ENCODE results near the gene SORBS1. TPM values are rescaled to one million over a fixed set of nuclear protein-coding genes. Genes with fewer than 3 reads are reported as not detected.

Gene SORBS1
- total RNA-seq, 1 donor from 2014 or later: 896 TPM

DNA sequence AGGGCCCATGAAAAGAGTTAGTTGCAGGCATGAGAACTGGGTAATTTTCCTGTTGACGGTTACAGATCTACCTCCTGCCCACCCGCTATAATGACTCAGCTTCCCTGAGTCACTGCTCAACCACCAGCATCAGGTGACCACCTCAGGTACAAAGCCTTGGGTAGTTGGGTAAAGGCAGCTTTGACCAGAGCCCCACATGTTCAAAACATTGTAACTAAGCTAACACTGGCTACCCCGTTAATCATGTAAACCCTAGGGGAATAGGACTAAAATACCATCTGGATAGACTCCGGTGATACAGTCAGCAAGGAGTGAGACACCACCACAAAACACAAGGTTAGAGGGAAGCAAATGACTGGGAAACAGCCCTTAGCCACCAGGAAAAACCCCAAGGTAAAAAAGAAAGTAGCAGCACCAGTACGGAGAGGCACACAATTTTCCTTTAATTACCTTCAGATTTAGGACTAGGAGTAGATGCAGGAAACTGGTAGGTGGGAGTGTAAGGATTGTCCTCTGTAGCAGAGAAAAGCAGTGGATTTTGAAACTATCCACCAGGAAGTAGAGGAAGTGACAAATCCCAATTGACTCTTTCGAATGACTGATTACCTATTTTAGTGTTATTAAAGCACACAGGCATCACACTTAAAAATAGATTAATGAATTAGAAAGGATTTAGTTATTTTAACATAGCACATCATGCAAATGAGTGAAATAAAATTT, 166.8 kb downstream of the SORBS1 start:
- Histone ChIP-seq H3K36me3 (peaks cover 98% of the 10 kb centered on the region), H3K27ac (replicated peaks) (peak overlapping the region; percentile 97), H3K4me3 (no peak overlapping the region), H3K27me3 (ENCODE audit: low read depth) (no peaks in the 10 kb centered on the region), H3K4me1 (peaks cover 99% of the 10 kb centered on the region), H3K9me3 (replicated peaks) (no peaks in the 10 kb centered on the region)
- TF ChIP-seq CTCF (IDR thresholded peaks at IDR 0.05; ENCODE audit: borderline replicate concordance): no peak
- no peak for DNase-seq
- intact Hi-C loops (cut with micrococcal nuclease): no loop called here

DNA sequence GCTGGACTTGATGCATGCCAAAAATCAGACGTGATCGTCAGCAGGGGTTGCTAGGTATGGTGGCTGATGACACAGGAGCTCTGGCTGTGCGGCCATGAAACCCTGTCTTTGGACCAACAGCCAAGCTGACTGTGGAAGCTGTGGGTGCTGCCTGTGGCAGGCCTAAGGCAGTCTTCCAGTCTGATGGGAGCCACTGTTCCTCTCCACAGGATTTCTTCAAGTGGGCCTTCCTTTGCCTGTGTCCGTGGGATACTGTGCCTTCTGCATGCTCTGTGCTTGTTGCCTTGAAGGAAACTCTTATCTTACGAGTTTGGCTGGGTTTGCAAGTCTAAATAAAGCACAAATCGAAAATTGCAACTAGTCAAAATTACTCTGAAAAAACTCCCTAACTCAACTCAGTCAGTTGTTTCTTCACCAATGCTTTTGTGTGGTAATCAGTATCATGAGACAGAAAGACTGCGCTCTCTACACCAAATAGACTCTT, 168.4 kb downstream of the SORBS1 start:
- Histone ChIP-seq H3K4me3 (no peak overlapping the region), H3K27ac (replicated peaks) (peak overlapping the region; percentile 97), H3K36me3 (peaks cover 83% of the 10 kb centered on the region), H3K27me3 (ENCODE audit: low read depth) (no peaks in the 10 kb centered on the region), H3K9me3 (replicated peaks) (no peaks in the 10 kb centered on the region), H3K4me1 (peaks cover 99% of the 10 kb centered on the region)
- no peak for DNase-seq
- intact Hi-C loops (cut with micrococcal nuclease): no loop called here
- TF ChIP-seq CTCF (IDR thresholded peaks at IDR 0.05; ENCODE audit: borderline replicate concordance): no peak

DNA sequence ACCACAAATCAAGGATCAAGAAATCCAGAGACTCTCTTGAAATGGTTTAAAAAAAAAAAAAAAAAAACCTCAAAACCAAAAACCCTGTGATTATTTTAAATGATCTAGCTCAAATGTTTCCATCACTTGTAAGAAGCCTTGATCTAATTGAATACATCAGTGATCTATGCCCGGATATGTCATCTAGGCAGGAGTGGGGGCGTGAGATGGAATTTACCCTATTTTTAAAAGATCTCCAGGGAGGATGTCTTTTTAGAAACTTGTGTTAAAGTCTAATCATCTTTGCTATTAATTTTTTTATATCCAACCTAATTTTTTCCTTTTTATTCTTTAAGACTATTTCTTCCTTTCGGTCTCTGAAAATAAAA, 169.0 kb downstream of the SORBS1 start:
- intact Hi-C loops (cut with micrococcal nuclease): no loop called here
- no peaks in the 10 kb centered on the region for H3K27me3 ChIP-seq (ENCODE audit: low read depth)
- H3K9me3 ChIP-seq (replicated peaks): no peaks in the 10 kb centered on the region
- H3K36me3 ChIP-seq: peaks cover 82% of the 10 kb centered on the region
- no peak overlapping the region for H3K4me3 ChIP-seq
- peaks cover 100% of the 10 kb centered on the region for H3K4me1 ChIP-seq
- no peak for TF ChIP-seq CTCF (IDR thresholded peaks at IDR 0.05; ENCODE audit: borderline replicate concordance)
- DNase-seq: no peak
- peak overlapping the region; percentile 97 for H3K27ac ChIP-seq (replicated peaks)

GRCh38 chr10:95391581-95392216, 169.5 kb downstream of the SORBS1 start:
- Histone ChIP-seq H3K4me3 (no peak overlapping the region), H3K27me3 (ENCODE audit: low read depth) (no peaks in the 10 kb centered on the region), H3K36me3 (peaks cover 81% of the 10 kb centered on the region), H3K27ac (replicated peaks) (peak overlapping the region; percentile 97), H3K4me1 (peaks cover 100% of the 10 kb centered on the region), H3K9me3 (replicated peaks) (no peaks in the 10 kb centered on the region)
- intact Hi-C loops (cut with micrococcal nuclease): no loop called here
- TF ChIP-seq CTCF (IDR thresholded peaks at IDR 0.05; ENCODE audit: borderline replicate concordance): no peak
- no peak for DNase-seq

DNA sequence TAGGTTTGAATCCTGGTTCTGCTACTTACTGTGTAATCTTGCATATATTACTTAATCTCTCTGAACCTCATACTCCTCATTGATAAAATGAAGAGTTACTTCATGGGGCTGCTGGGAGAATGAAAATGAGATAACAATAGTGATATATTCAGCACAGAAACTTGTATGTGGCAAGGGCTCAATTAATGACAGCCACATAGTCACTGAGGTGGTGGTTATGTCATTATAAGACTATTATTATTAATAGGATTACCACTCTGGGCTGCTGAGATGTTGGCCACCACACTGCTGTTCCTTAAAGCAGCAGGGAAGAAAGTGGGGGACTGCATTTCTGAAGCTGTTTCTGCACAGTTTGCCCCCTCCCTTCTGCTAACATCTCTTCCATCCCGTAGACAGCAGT, 170.0 kb downstream of the SORBS1 start:
- no peak for TF ChIP-seq CTCF (IDR thresholded peaks at IDR 0.05; ENCODE audit: borderline replicate concordance)
- intact Hi-C loops (cut with micrococcal nuclease): no loop called here
- Histone ChIP-seq H3K36me3 (peaks cover 81% of the 10 kb centered on the region), H3K4me1 (peaks cover 100% of the 10 kb centered on the region), H3K27me3 (ENCODE audit: low read depth) (no peaks in the 10 kb centered on the region), H3K27ac (replicated peaks) (peak overlapping the region; percentile 97), H3K4me3 (no peak overlapping the region), H3K9me3 (replicated peaks) (no peaks in the 10 kb centered on the region)
- DNase-seq: no peak

All from left ventricle myocardium inferior (tissue), 1 donor.